Measurements from ENCODE around the gene MTA1. TPM values are rescaled to one million over a fixed set of nuclear protein-coding genes. Genes with fewer than 3 reads are reported as not detected.

The MTA1 gene
- total and polyA plus RNA-seq, 2 experiments from 2014 or later = 8.1 to 37.0 TPM

DNA sequence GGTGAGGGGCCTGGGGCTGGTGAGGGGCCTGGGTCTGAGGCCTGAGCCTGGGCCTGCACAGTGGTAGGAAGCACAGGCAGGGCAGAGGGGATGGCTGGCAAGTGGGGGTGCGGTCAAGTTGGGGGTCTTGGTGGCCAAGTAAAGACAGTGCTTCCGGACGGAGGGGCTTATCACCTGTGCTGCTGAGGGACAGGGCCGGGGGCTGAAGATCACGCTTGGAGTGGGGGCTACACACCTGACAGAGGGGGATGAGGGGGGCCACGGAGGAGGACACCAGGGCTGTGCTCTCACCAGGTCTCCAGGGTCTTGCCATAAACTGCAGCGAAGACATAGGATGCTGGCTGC lies 83.6 kb downstream of the MTA1 start:
- Histone ChIP-seq H3F3A (ENCODE audit: insufficient read depth) (no peaks in the 10 kb centered on the region), H3K27ac (no peak overlapping the region), H3K4me3 (no peak overlapping the region), H3K27me3 (replicated peaks; ENCODE audit: insufficient read depth) (0 out of 2 replicates have a peak, but pooled peaks cover 4% of the 10 kb centered on the region), H3K4me2 (ENCODE audit: unreplicated experiment) (no peak overlapping the region), H3K9ac (no peak overlapping the region), H3K79me2 (ENCODE audit: insufficient read depth) (no peaks in the 10 kb centered on the region), H4K20me1 (ENCODE audit: insufficient read depth) (no peaks in the 10 kb centered on the region), H3K9me2 (ENCODE audit: insufficient read depth) (no peaks in the 10 kb centered on the region), H2AFZ (no peak overlapping the region), H3K9me3 (ENCODE audit: low read depth) (no peaks in the 10 kb centered on the region), H3K4me1 (ENCODE audit: insufficient read depth) (no peaks in the 10 kb centered on the region), H3K36me3 (ENCODE audit: low read depth) (no peaks in the 10 kb centered on the region)
- 65% methylated on average over 7 of the region's 7 CpGs; no CpG with 5 or more reads in 1 of the 2 experiments for WGBS, 2 experiments (ENCODE audit: low coverage in 1 of 2, low lambda C conversion rate in 2 of 2, missing lambda C conversion rate in 2 of 2)
- no peak for DNase-seq
- in situ Hi-C loops (cut with MboI) = no loop called here
- TF ChIP-seq EZH2phosphoT487 (IDR thresholded peaks at IDR 0.05; ENCODE audit: insufficient read depth, low read depth) = no peak
- no peak for TF ChIP-seq EZH2 (IDR thresholded peaks at IDR 0.05; ENCODE audit: insufficient read depth, poor library complexity, severe bottlenecking)

DNA sequence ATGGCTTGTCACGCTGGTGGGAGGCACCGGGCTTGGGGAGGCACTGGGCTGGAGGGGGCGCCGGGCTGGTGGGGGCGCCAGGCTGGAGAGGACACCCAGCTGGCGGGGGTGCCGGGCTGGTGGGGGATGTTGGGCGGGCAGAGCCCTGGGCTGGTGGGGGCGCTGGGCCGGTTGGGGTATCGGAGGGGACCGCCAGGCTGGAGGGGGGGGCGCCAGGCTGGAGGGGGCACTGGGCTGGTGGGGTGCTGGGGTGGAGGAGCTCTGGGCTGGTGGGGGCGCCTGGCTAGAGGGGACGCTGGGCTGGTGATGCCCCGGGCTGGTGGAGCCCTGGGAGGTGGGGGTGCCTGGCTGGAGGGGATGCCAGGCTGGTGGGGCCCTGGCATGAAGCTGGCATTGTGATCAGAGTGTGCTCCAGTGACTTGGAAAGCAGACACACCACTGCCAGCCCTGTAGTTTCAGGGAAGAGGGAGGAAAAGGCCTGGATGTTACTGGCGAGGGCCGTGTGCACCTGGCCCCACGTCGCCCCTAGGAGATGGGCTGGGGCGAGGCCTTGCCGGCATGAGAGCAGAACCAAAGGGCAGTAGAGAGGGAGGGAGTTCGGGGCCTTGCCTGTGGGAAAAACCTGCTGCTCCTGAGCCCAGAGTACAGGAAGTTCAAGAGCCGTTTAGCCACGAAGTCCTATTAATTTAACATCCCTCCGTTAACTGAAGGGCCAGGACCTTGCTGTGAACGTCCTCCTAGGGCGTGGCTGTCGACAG lies 84.5 kb downstream of the MTA1 start:
- Histone ChIP-seq H3K4me2 (ENCODE audit: unreplicated experiment) (no peak overlapping the region), H3K9me2 (ENCODE audit: insufficient read depth) (no peaks in the 10 kb centered on the region), H3K4me3 (no peak overlapping the region), H3F3A (ENCODE audit: insufficient read depth) (no peaks in the 10 kb centered on the region), H3K27me3 (replicated peaks; ENCODE audit: insufficient read depth) (0 out of 2 replicates have a peak, but pooled peaks cover 4% of the 10 kb centered on the region), H4K20me1 (ENCODE audit: insufficient read depth) (no peaks in the 10 kb centered on the region), H2AFZ (no peak overlapping the region), H3K9ac (no peak overlapping the region), H3K36me3 (ENCODE audit: low read depth) (no peaks in the 10 kb centered on the region), H3K4me1 (ENCODE audit: insufficient read depth) (no peaks in the 10 kb centered on the region), H3K27ac (no peak overlapping the region), H3K9me3 (ENCODE audit: low read depth) (no peaks in the 10 kb centered on the region), H3K79me2 (ENCODE audit: insufficient read depth) (no peaks in the 10 kb centered on the region)
- no peak for DNase-seq
- in situ Hi-C loops (cut with MboI) = no loop called here
- TF ChIP-seq EZH2phosphoT487 (IDR thresholded peaks at IDR 0.05; ENCODE audit: insufficient read depth, low read depth) (no peak), EZH2 (IDR thresholded peaks at IDR 0.05; ENCODE audit: insufficient read depth, poor library complexity, severe bottlenecking) (no peak)
- WGBS, 2 experiments (ENCODE audit: low coverage in 1 of 2, low lambda C conversion rate in 2 of 2, missing lambda C conversion rate in 2 of 2) = 44 to 59% methylated on average over 16 to 29 of the region's 29 CpGs

DNA sequence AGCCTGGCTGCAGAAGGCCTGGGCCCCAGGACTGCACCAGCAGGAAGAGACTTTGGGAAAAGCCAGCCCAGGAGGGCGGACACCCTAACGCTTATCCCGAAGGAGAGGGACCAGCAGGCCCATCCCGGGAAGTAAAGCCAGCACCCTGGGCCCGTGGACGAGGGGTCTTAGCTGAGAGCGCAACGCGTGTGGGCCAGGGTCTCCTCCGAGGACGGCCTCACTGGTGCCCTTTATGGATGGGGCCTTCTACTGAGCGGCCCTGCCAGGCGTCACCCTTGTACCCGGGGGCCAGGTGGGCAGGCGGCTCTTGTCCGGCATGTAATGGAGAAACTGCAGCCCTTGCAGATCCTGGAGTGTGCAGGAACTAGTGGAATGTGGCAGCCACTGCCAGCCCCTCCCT lies 85.5 kb downstream of the MTA1 start:
- in situ Hi-C loops (cut with MboI) = no loop called here
- H3F3A ChIP-seq (ENCODE audit: insufficient read depth) = no peaks in the 10 kb centered on the region

DNA sequence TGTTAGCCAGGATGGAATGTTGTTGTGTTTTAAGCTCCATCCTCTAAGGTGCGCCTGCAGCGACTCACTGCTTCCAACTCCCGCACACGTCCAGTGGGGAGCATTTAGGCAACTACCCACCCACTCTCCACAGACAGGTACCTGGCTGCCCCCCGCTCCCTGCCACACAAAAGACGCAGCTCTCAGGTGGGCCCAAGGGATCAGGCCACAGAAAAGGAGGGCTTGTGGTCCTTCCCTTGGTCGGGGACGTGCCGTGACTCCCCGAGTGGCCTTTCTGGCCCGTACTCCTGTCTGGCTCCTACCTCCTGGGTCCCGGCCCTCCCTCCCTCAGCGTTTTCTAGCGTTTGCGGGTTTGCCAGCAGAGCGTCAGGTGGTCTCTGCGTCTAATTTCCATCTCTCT lies 87.6 kb downstream of the MTA1 start:
- H3K4me2 ChIP-seq (ENCODE audit: unreplicated experiment) = no peak overlapping the region
- H3K9me2 ChIP-seq (ENCODE audit: insufficient read depth) = no peaks in the 10 kb centered on the region
- no peaks in the 10 kb centered on the region for H3K9me3 ChIP-seq (ENCODE audit: low read depth)
- H2AFZ ChIP-seq = no peak overlapping the region
- H3K79me2 ChIP-seq (ENCODE audit: insufficient read depth) = no peaks in the 10 kb centered on the region
- no peaks in the 10 kb centered on the region for H4K20me1 ChIP-seq (ENCODE audit: insufficient read depth)
- H3K4me3 ChIP-seq = no peak overlapping the region
- H3K27ac ChIP-seq = no peak overlapping the region
- H3K27me3 ChIP-seq (replicated peaks; ENCODE audit: insufficient read depth) = peaks cover 19% of the 10 kb centered on the region
- in situ Hi-C loops (cut with MboI) = no loop called here
- no peaks in the 10 kb centered on the region for H3K36me3 ChIP-seq (ENCODE audit: low read depth)
- WGBS, 2 experiments (ENCODE audit: low coverage in 1 of 2, low lambda C conversion rate in 2 of 2, missing lambda C conversion rate in 2 of 2) = 55 to 59% methylated on average over 16 to 17 of the region's 17 CpGs
- DNase-seq = no peak
- H3K4me1 ChIP-seq (ENCODE audit: insufficient read depth) = no peaks in the 10 kb centered on the region
- no peak overlapping the region for H3K9ac ChIP-seq
- H3F3A ChIP-seq (ENCODE audit: insufficient read depth) = no peaks in the 10 kb centered on the region
- no peak for TF ChIP-seq EZH2phosphoT487 (IDR thresholded peaks at IDR 0.05; ENCODE audit: insufficient read depth, low read depth)
- TF ChIP-seq EZH2 (IDR thresholded peaks at IDR 0.05; ENCODE audit: insufficient read depth, poor library complexity, severe bottlenecking) = no peak

More for the DNA sequence above, 85.5 kb downstream of the MTA1 start:
- H3K4me2 ChIP-seq (ENCODE audit: unreplicated experiment) = no peak overlapping the region
- no peak overlapping the region for H3K4me3 ChIP-seq
- H4K20me1 ChIP-seq (ENCODE audit: insufficient read depth) = no peaks in the 10 kb centered on the region
- no peak overlapping the region for H3K9ac ChIP-seq
- no peaks in the 10 kb centered on the region for H3K36me3 ChIP-seq (ENCODE audit: low read depth)
- 70 to 79% methylated on average over 16 of the region's 16 CpGs for WGBS, 2 experiments (ENCODE audit: low coverage in 1 of 2, low lambda C conversion rate in 2 of 2, missing lambda C conversion rate in 2 of 2)
- no peak for DNase-seq
- no peaks in the 10 kb centered on the region for H3K9me3 ChIP-seq (ENCODE audit: low read depth)
- H3K9me2 ChIP-seq (ENCODE audit: insufficient read depth) = no peaks in the 10 kb centered on the region
- H3K27me3 ChIP-seq (replicated peaks; ENCODE audit: insufficient read depth) = peaks cover 9% of the 10 kb centered on the region; the same call in 1 of the 2 replicates
- no peak for TF ChIP-seq EZH2phosphoT487 (IDR thresholded peaks at IDR 0.05; ENCODE audit: insufficient read depth, low read depth)
- TF ChIP-seq EZH2 (IDR thresholded peaks at IDR 0.05; ENCODE audit: insufficient read depth, poor library complexity, severe bottlenecking) = no peak
- H2AFZ ChIP-seq = no peak overlapping the region
- H3K4me1 ChIP-seq (ENCODE audit: insufficient read depth) = no peaks in the 10 kb centered on the region
- no peak overlapping the region for H3K27ac ChIP-seq
- no peaks in the 10 kb centered on the region for H3K79me2 ChIP-seq (ENCODE audit: insufficient read depth)
